GM19043 (cell line): ENCODE measurements around the gene FAM25G.
A peak's percentile ranks its signal among the peaks of the same experiment; 100 is the strongest.
"Not testable (repeated sequence)": the region's sequence is repeated elsewhere in the genome, so short reads cannot be mapped to it uniquely, and the experiment has no call there.

Experiments
- ATAC-seq: cut with Tn5 transposase; IDR thresholded peaks from one replicate; pipeline ENCODE4 v1.9.1; 2021; ENCODE audit warnings: low read depth; ENCODE audit not compliant: unreplicated experiment

FAM25G gene

DNA sequence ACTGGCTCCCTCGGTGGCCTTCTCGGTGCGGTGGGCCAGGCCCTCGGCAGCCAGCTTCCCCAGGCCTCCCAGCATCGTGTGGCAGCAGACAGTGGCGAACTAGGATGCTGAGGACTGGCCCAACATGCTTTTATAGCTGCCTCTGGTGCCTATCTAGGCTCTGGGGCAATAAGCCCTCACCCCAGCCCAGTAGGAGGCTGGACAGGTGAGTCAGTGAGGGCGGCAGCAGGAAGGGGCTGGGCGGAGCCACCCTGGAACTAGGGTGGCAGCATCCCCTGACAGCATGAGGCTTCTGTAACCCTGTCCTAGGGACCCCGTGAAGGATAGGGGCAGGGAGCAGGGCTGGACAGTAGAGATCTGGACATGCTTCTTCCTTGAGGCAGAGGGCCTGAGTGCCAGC is at the start of gene FAM25G:
FAM25G (minus strand) TSS at position 101 of the 400 bp plus-strand sequence; CDS start at position 75, 26 bp downstream.
- not testable (repeated sequence) for ATAC-seq

DNA sequence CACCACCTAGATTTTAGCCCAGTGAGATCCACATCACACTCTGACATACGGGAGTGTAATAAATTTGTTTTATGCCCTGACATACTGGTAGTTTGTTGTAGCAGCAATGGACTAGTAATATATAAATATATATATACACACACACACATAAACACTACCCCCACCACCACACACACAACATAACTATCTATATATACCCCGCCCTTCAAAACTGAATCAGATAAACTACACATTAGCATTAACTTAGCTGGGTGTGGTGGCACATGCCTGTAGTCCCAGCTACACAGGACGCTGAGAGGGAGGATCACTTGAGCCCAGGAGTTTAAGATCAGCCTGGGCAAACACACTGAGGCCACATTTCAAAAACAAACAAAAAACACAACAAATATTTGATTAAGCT is 44.9 kb upstream of the FAM25G start:
- not testable (repeated sequence) for ATAC-seq

DNA sequence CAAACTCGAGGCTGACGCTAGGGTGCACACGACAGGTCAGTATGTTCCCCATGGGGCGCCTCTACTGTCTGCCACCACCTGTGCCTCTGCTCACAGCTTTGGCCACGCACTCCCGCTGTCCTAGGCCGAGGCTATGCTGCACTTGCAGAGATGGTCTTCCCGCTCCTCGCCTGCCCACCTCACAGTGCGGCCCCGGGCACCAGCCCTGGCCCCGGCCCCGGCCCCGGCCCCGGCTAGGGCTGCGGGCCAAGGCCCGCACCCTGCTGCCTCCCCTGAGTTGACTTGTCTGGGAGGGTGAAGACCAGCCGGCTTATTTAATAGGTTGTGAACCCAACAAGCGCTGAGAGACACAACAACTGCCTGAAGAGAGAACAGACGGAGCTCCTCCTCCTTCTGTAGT is 32.0 kb upstream of the FAM25G start, which contains the start of gene AGAP9:
AGAP9 (minus strand) TSS at position 164 of the 400 bp plus-strand sequence; CDS start at position 52, 112 bp downstream.
- ATAC-seq: not testable (repeated sequence)

GRCh38 chr10:47502313-47502712 is 10.8 kb upstream of the FAM25G start:
- ATAC-seq: not testable (repeated sequence)

DNA sequence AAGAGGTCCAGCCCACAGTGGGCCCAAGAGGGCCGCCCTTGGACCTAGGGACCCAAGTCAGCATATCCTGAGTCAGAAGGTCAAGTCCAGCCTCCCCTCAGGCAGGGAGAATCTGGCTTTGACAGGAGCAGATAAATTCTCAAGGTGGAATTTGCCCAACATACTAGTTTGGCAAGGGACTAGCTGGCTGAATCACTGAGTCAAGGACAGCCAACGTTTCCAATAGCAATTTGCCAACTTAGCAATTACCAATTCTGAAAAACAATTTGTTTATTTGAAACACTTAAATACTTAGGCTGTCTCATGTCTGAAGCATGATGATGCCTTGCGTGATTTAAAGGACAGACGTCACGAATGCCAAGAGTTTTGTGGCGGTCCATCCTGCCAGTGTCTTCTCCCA is 2.7 kb upstream of the FAM25G start:
- not testable (repeated sequence) for ATAC-seq

DNA sequence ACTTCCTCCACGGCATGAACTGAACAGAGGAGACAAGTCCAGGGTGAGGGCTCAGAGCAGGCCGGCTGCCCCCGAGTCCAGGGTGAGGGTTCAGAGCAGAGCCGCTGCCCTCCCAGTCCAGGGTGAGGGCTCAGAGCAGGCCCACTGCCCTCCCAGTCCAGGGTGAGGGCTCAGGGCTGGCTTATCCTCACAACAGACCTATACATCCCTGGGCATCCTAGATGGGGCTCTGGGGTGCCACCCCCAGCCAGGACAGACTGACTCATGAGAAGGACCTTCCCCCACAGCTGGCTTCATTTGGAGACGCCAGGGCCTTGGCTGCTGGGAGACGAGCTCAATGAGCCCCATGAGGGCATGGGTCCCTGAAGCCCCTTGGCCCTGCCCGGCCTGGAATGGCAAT is 1.9 kb downstream of the FAM25G start:
- ATAC-seq: not testable (repeated sequence)

GRCh38 chr10:47485943-47486342 is 5.6 kb downstream of the FAM25G start:
- ATAC-seq: not testable (repeated sequence)

GRCh38 chr10:47484786-47485185 is 6.7 kb downstream of the FAM25G start:
- ATAC-seq: not testable (repeated sequence)

GRCh38 chr10:47483923-47484322 is 7.6 kb downstream of the FAM25G start, which contains the start of gene ANXA8:
Gene ANXA8 (minus strand): TSS chr10:47484115. CDS start chr10:47483933, 182 bp downstream.
- not testable (repeated sequence) for ATAC-seq

DNA sequence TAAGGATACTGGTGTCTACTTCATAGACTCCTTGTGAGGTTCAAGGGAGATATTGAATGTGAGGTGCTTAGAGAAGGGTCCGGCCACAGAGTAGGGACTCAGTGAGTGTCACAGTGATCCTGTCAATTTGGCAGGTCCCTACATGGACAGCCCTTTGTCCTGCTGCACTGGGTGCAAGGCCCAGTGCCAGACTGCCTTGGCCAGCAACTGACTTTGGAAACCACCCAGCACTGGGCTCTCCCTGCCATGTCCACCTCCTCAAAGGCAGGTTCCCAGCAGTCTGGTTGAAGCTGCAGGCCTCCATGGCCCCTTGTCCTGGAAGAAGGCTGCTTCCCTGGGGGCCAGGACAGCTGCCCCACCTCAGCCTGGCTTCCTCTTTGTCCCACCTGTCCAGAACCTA is 9.1 kb downstream of the FAM25G start:
- ATAC-seq: not testable (repeated sequence)

DNA sequence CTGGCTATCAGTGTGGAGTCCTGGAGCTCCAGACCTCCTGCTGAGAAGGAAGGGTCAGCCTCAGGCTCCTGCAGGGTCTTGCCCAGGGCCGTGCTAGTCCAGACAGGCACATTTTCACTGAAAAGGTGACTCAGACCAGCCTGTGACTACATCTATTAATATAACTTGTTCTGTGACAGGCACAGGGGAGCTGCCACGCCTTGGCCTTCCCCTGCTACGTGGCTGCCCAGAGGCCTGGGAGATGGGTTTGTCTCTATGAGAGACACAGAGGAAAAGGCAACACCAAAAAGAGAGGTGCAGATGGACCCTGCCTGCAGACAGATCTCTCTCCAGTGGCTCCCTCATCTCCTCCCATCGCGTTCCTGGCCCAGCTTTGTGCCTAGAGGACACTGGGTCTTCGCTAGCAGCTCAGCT is 9.7 kb downstream of the FAM25G start:
- not testable (repeated sequence) for ATAC-seq

GRCh38 chr10:47481182-47481766 is 10.2 kb downstream of the FAM25G start:
- not testable (repeated sequence) for ATAC-seq

- ATAC-seq: not testable (repeated sequence)
Measured at GRCh38 chr10:47480133-47480532, 11.4 kb downstream of the FAM25G start.

DNA sequence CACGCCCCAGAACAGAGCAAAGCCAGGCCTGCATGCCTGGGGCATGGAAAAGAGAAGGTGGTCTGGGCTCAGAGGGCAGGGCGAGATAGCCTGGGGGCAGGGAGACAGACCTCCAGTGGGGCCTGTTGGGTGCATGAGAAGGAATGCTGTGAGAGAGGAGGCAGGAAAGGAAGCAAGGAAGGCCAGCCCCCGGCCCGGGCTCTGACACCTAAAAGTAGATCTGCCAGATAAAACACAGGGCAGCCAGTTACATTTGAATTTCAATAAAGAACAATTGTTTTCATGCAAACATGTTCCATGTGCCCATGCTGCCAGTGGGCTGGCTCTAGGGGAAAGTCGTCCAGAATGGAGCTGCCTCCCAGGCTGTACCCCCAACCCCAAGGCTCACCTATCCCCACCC is 13.4 kb downstream of the FAM25G start:
- ATAC-seq: not testable (repeated sequence)

DNA sequence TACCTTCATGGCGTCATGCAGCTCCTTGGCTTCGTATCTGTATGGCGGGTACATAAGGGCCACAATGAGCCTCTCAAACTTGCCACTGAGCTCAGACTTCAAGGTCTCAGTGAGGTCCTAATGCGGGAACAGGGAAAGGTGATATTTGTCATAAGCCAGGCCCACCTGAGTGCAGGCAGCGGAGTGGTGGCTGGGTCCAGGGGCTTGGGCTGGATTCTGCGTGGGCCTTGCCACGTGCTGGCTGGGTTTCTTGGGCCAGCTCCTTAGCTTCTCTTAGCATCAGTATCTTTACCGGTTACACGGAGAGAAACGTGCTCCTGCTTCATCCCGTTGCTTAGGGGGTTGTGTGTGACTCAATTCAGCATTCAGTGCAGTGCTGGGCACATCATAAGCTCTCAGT is 14.4 kb downstream of the FAM25G start:
- ATAC-seq: not testable (repeated sequence)

DNA sequence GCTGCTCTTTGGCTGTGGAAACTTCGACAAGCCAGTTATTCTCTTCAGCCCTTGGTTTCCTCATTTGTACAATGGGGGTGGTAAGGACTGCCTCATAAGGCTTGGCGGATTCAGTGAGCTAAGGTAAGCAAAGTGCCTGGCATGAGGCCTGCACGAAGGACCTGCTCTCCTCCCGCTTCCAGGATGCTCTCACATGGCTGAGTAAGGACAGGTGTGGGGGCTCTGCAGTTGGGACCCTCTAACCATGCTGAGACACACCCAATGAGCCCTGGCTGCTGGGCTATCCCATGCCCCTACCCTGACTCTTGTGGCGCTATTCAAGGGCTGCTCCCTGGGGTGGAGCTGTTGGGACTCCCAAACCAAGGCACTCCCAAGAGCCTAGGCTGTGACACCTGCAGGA is 16.4 kb downstream of the FAM25G start:
- ATAC-seq: not testable (repeated sequence)

DNA sequence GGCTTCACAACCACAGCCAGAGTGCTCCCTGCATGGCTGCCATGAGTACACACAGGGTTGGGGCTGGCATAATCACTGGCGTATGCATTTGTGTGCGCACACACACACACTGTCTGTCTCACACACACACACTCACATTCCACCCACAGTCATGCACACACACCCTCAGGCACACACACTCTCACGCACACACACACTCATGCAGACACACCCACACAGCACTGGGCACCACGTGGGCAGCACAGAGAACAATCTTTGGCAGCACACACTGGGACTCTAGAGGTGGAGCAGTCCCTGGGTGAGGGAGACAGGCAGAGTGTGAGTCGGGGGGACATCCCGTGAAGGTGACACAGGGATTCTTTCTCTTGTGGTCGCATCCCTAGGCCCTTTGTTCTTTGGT is 18.0 kb downstream of the FAM25G start:
- not testable (repeated sequence) for ATAC-seq

GRCh38 chr10:47472647-47473046 is 18.9 kb downstream of the FAM25G start:
- peak; percentile 57 for ATAC-seq

DNA sequence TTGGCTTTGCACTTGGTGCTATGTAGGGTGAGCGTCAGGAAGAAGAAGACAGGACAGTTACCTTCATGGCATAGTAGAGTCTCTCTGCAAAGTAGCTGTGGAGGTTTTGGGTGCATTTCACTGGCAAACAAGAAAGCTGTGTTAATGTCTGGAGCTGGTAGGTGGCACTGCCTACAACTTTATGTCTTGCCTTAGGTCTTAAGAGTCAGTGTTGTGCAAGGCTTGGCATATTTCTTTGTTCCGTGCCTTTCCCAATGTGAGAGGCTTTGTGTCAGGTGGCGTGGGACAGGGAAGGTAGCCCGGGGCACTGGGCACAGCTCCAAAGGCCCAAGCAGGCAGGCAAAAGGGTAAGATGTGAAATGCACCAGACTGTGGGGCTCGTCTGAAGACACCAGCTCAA is 19.4 kb downstream of the FAM25G start:
- not testable (repeated sequence) for ATAC-seq

DNA sequence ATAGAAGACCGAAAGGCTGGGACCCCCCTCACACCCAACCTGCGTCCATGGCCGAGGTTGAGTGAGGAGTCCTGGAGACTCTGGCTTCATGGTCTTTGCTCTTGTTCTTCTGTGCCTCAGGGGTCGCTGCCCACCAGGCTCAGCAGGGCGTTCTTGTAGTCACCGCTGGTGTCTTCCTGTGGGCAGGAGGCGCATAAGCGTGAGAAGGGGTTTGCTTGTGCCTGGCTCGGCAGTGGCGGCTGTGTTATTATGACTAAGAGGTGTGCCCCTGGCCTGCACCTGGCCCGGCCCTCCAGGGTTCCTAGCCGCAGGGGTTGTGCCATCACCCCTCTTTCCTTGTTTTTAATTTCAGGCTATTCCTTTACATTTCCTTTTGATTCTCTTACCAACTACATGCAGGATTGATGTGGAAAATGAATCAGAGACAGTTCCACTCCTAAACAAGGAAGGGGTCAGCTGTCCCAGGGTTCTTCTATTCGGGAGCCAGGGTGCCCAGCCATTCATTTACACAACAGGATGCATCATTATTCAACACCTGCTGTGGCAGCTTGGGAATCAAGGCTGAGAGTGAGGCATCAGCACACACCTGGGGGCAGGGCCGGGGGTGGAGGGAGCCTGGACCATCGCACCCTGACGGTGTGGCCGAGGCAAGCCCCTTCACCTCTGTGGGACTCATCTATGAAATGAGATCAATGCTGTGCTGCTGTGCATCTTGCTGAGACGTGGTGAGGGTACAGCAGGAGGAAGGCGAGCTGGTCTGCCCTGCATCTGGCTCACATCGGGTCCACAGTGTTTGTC is 22.6 kb downstream of the FAM25G start:
- ATAC-seq: not testable (repeated sequence)

DNA sequence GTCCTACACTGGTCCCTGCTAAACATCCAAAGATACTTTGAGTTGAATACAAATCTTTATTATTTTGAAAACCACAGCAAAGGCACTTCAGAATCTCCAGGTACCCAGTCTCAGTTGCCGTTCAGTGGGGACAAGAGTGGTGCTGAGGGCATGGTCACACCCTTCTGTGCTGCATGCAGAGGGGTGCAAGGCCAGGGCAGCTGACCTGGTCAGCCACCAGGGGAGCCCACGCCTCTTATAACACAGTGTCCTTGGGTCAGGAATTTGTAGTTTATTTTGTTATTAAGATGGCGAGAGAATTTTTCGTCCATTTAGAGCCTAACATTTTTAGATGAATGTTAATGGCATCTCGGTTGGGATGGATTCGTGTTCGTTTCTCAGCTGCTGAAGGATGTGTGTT is 23.5 kb downstream of the FAM25G start:
- not testable (repeated sequence) for ATAC-seq
